DOHH2 (cell line): Measurements from ENCODE around the gene CACHD1.

Experiments
- H3F3A ChIP-seq: fragments of 200-600 bp; sonication (generic), shearing (Covaris generic); 2 replicates; pipeline ENCODE4 v1.6.0; 2016; ENCODE audit warnings: antibody characterized with exemption, mild to moderate bottlenecking; ENCODE audit not compliant: control insufficient read depth, insufficient read depth
- H3K27ac ChIP-seq: fragments of 200-600 bp; sonication (generic); 2 replicates; pipeline ENCODE4 v1.5.1; 2014; ENCODE audit warnings: low read depth, mild to moderate bottlenecking, low read length, moderate library complexity
- H3K27me3 ChIP-seq: fragments of 200-600 bp; sonication (generic); 2 replicates; pipeline ENCODE4 v1.6.1; 2014; ENCODE audit warnings: mild to moderate bottlenecking, low read length, mixed read lengths; ENCODE audit not compliant: control insufficient read depth
- H3K36me3 ChIP-seq: fragments of 200-600 bp; sonication (generic); 2 replicates; pipeline ENCODE4 v1.6.1; 2014; ENCODE audit warnings: mild to moderate bottlenecking, low read length, moderate library complexity, mixed read lengths; ENCODE audit not compliant: control insufficient read depth
- H3K4me1 ChIP-seq: fragments of 200-600 bp; sonication (generic); 2 replicates; pipeline ENCODE4 v1.6.1; 2014; ENCODE audit warnings: mild to moderate bottlenecking, low read length, mixed read lengths; ENCODE audit not compliant: control insufficient read depth
- H3K4me2 ChIP-seq: fragments of 200-600 bp; sonication (generic); 2 replicates; pipeline ENCODE4 v1.6.0; 2014; ENCODE audit warnings: mild to moderate bottlenecking, low read length, moderate library complexity
- H3K4me3 ChIP-seq: fragments of 200-600 bp; sonication (generic); 2 replicates; pipeline ENCODE4 v1.5.1; 2014; ENCODE audit warnings: mild to moderate bottlenecking, low read length, mixed read lengths
- H3K79me2 ChIP-seq: fragments of 200-600 bp; sonication (generic); 2 replicates; pipeline ENCODE4 v1.6.1; 2014; ENCODE audit warnings: mild to moderate bottlenecking, low read length, mixed read lengths; ENCODE audit not compliant: control insufficient read depth
- H3K9me2 ChIP-seq: fragments of 200-600 bp; sonication (generic); replicated peaks from 2 replicates; pipeline ENCODE4 v1.6.1; 2014; ENCODE audit warnings: mild to moderate bottlenecking, low read length, mixed read lengths; ENCODE audit not compliant: control insufficient read depth
- H3K9me3 ChIP-seq: fragments of 200-600 bp; sonication (generic); 2 replicates; pipeline ENCODE4 v1.6.1; 2014; ENCODE audit warnings: antibody characterized with exemption, low read length, mixed read lengths; ENCODE audit not compliant: control insufficient read depth, insufficient read depth
- H4K20me1 ChIP-seq: fragments of 200-600 bp; sonication (generic); 2 replicates; pipeline ENCODE4 v1.6.0; 2014; ENCODE audit warnings: low read depth, mild to moderate bottlenecking, antibody characterized with exemption, low read length, moderate library complexity; ENCODE audit not compliant: control insufficient read depth, insufficient read depth
- EZH2phosphoT487 ChIP-seq: fragments of 200-600 bp; sonication (generic); IDR thresholded peaks from 2 replicates; pipeline ENCODE4 v1.6.1; 2017; ENCODE audit warnings: borderline replicate concordance, mild to moderate bottlenecking, antibody characterized with exemption, low read length, moderate library complexity, mixed read lengths
- TF ChIP-seq, protein P1 (sequence below): fragments of 200-600 bp; sonication (generic); IDR thresholded peaks from one replicate; pipeline ENCODE4 v1.5.1; 2014; ENCODE audit warnings: antibody characterized with exemption, mild to moderate bottlenecking, low read depth, low read length; ENCODE audit not compliant: poor library complexity, severe bottlenecking

Gene CACHD1

DNA sequence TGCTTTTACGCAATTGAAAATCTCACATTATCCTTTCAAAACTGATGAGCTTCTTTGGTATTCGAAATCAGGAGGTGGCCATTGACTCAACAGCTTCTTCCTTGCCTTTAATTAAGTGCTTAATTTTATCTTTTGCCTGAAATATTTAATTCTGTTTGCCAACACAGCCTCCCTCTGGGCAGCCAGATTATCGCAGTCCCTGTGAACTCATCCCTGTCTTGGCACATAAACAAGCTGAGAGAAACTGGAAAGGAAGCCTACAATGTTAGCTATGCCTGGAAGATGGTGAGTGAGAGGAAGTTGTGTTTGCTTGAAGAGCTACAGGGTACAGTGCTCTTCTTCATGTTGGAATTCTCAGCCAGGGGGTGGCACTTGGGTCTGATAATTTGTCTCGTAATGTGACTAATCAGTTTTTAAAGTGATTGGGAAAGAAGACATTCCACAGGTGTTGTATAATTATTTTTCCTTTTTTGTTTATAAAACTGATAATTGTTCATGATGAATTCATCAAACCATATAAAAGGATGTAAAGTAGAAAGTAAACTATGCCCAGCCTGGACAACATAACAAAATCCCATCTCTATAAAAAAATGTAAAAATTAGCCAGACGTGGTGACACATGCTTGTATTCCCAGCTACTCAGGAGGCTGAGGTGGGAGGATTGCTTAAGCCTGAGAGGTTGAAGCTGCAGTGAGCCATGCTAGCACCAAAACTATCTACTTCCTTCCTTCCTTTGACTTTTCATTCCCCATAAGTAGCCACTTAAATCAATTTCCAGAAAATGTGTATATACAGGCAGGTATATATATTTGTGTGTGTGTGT lies 184.8 kb downstream of the CACHD1 start:
- Histone ChIP-seq H3K4me3 (no peak overlapping the region), H3K4me1 (no peaks in the 10 kb centered on the region), H3K4me2 (no peak overlapping the region)

DNA sequence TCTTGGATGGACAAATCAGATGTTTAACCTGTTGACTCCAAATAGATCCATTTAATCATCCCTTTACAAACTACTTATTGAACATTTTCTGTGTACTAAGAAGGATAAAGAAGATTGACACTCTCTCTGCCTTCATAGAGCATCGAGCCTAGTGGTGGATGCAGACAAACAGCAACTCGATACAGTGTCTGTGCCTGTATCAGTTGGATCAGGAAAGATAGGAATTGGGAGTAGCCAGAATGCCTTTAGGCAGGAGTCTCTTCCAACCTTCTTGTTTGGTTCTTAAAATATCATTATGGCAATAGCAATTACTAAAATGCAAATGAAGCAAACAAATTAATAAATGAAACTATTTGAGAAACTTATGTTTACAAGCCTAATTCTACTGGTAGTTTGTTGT lies 185.9 kb downstream of the CACHD1 start:
- Histone ChIP-seq H3K9me3 (no peaks in the 10 kb centered on the region), H4K20me1 (no peaks in the 10 kb centered on the region), H3F3A (no peaks in the 10 kb centered on the region), H3K4me3 (no peak overlapping the region), H3K27me3 (peaks cover 24% of the 10 kb centered on the region), H3K36me3 (no peaks in the 10 kb centered on the region), H3K9me2 (no peaks in the 10 kb centered on the region), H3K4me1 (no peaks in the 10 kb centered on the region), H3K79me2 (no peaks in the 10 kb centered on the region), H3K4me2 (no peak overlapping the region), H3K27ac (no peak overlapping the region)
- TF ChIP-seq EZH2phosphoT487: no peak
- TF ChIP-seq, protein P1, sequence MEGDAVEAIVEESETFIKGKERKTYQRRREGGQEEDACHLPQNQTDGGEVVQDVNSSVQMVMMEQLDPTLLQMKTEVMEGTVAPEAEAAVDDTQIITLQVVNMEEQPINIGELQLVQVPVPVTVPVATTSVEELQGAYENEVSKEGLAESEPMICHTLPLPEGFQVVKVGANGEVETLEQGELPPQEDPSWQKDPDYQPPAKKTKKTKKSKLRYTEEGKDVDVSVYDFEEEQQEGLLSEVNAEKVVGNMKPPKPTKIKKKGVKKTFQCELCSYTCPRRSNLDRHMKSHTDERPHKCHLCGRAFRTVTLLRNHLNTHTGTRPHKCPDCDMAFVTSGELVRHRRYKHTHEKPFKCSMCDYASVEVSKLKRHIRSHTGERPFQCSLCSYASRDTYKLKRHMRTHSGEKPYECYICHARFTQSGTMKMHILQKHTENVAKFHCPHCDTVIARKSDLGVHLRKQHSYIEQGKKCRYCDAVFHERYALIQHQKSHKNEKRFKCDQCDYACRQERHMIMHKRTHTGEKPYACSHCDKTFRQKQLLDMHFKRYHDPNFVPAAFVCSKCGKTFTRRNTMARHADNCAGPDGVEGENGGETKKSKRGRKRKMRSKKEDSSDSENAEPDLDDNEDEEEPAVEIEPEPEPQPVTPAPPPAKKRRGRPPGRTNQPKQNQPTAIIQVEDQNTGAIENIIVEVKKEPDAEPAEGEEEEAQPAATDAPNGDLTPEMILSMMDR: no peak

More for the DNA sequence above, 184.8 kb downstream of the CACHD1 start:
- no peak overlapping the region for H3K27ac ChIP-seq
- H3K9me3 ChIP-seq: no peaks in the 10 kb centered on the region
- no peaks in the 10 kb centered on the region for H4K20me1 ChIP-seq
- H3F3A ChIP-seq: no peaks in the 10 kb centered on the region
- H3K9me2 ChIP-seq: no peaks in the 10 kb centered on the region
- peaks cover 24% of the 10 kb centered on the region for H3K27me3 ChIP-seq
- H3K36me3 ChIP-seq: no peaks in the 10 kb centered on the region
- TF ChIP-seq EZH2phosphoT487: no peak
- TF ChIP-seq, protein P1: no peak
- no peaks in the 10 kb centered on the region for H3K79me2 ChIP-seq

DNA sequence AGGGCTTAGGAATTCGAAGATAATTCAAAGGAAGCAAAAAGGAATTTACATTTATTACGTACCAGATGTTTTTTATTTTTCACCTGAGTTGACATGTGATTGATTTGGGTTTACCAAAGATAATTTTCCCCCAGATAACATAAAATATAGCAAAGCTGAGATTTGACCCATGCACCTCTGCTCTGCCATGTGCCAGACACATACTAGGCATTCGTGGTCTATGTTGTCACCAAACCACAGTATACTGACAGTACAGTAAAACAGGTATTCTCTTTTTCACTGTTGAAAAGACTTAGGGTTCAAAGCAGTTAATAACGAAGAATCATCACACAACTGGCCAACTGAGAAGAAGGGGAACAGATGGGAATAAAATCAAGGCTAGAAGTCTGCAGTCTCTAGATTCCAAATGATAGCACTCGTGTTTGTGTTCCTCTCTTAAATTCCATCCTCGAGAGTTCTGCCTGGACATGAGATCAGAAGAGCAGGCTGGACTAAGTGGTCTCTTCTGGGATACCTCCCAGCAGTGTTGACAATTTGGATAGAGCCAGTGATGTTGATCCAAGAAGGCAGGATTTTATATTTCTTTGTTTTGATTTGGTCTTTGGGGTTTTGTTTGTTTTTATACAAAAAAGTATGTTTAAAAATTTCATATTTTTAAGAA lies 189.7 kb downstream of the CACHD1 start:
- Histone ChIP-seq H3K9me3 (no peaks in the 10 kb centered on the region), H3K4me2 (no peak overlapping the region), H3K4me3 (no peak overlapping the region), H3K27ac (no peak overlapping the region), H3K79me2 (no peaks in the 10 kb centered on the region), H3F3A (no peaks in the 10 kb centered on the region), H3K36me3 (no peaks in the 10 kb centered on the region), H3K9me2 (no peaks in the 10 kb centered on the region), H4K20me1 (no peaks in the 10 kb centered on the region), H3K27me3 (peaks cover 21% of the 10 kb centered on the region), H3K4me1 (no peaks in the 10 kb centered on the region)
- TF ChIP-seq, protein P1: no peak
- TF ChIP-seq EZH2phosphoT487: no peak
